BLaER1 treated with 17β-estradiol and CSF1 and Interleukin-3, amounts not matched to agents 10 nM and 100 nM (cell line): ENCODE results near the gene ARAP3.
"Not testable (repeated sequence)": the region's sequence is repeated elsewhere in the genome, so short reads cannot be mapped to it uniquely, and the experiment has no call there.

Source experiments
- H3K27ac ChIP-seq, 11 experiments: shearing (Covaris generic); formaldehyde crosslinking; 2 replicates each; pipeline ENCODE4 v1.8.1; 2022
- H3K27me3 ChIP-seq, 11 experiments: shearing (Covaris generic); formaldehyde crosslinking; 2 replicates each; pipeline ENCODE4 v1.8.1; 2022
- H3K36me3 ChIP-seq, 11 experiments: shearing (Covaris generic); formaldehyde crosslinking; 2 replicates each; pipeline ENCODE4 v1.8.1; 2022
- H3K4me1 ChIP-seq, 10 experiments: shearing (Covaris generic); formaldehyde crosslinking; 2 replicates each; pipeline ENCODE4 v1.8.1; 2022
- H3K4me2 ChIP-seq, 11 experiments: shearing (Covaris generic); formaldehyde crosslinking; 2 replicates each; pipeline ENCODE4 v1.8.1; 2022
- H3K4me3 ChIP-seq, 10 experiments: shearing (Covaris generic); formaldehyde crosslinking; 2 replicates each; pipeline ENCODE4 v1.8.1; 2022
- H3K9ac ChIP-seq, 11 experiments: shearing (Covaris generic); formaldehyde crosslinking; 2 replicates each; pipeline ENCODE4 v1.8.1; 2022
- H3K9me3 ChIP-seq, 11 experiments: shearing (Covaris generic); formaldehyde crosslinking; replicated peaks in 1 of 11; 2 replicates each; pipeline ENCODE4 v1.8.1; 2022
- H4K20me1 ChIP-seq, 11 experiments: shearing (Covaris generic); formaldehyde crosslinking; 2 replicates each; pipeline ENCODE4 v1.8.1; 2022
- Cebpa-rat ChIP-seq, 11 experiments: shearing (Covaris generic); IDR thresholded peaks; 2 replicates each; pipeline ENCODE4 v1.8.1; 2022

ARAP3 gene

GRCh38 chr5:141615991-141616720, 65.9 kb downstream of the ARAP3 start:
- Histone ChIP-seq H3K9ac (peak overlapping the region; percentile 88 to 98 (median 97); a peak in 21 of 22 replicates), H4K20me1 (peaks cover 0 to 57% (median 25%) of the 10 kb centered on the region in 11 experiments; a peak in 14 of 22 replicates), H3K4me2 (peak overlapping the region; percentile 76 to 95 (median 89)), H3K36me3 (peaks cover 15 to 74% (median 42%) of the 10 kb centered on the region in 11 experiments), H3K9me3 (peaks cover 0 to 8% (median 2%) of the 10 kb centered on the region in 11 experiments; a peak in 8 of 22 replicates), H3K4me1 (peaks cover 49 to 76% (median 59%) of the 10 kb centered on the region in 10 experiments), H3K4me3 (peak overlapping the region; percentile 77 to 99 (median 96)), H3K27ac (peak overlapping the region in 10 of 11 experiments; percentile 85 to 95 (median 94); a peak in 19 of 22 replicates), H3K27me3 (no peaks in the 10 kb centered on the region)
- no peak for TF ChIP-seq Cebpa-rat (IDR thresholded peaks at IDR 0.05)

GRCh38 chr5:141613344-141613743, 68.7 kb downstream of the ARAP3 start:
- Histone ChIP-seq H3K4me2 (peak overlapping the region; percentile 76 to 95 (median 89)), H3K4me3 (peak overlapping the region in 4 of 10 experiments; percentile 18 to 98 (median 98); a peak in 5 of 20 replicates), H3K4me1 (peaks cover 72 to 90% (median 81%) of the 10 kb centered on the region in 10 experiments), H3K27me3 (no peaks in the 10 kb centered on the region), H3K9ac (peak overlapping the region in 6 of 11 experiments; percentile 41 to 71 (median 65); a peak in 9 of 22 replicates), H4K20me1 (peaks cover 0 to 53% (median 25%) of the 10 kb centered on the region in 11 experiments; a peak in 14 of 22 replicates), H3K27ac (peak overlapping the region in 10 of 11 experiments; percentile 57 to 94 (median 68); a peak in 14 of 22 replicates), H3K36me3 (peaks cover 0 to 79% (median 42%) of the 10 kb centered on the region in 11 experiments; a peak in 19 of 22 replicates), H3K9me3 (peaks cover 0 to 22% (median 14%) of the 10 kb centered on the region in 11 experiments; a peak in 12 of 22 replicates)
- no peak for TF ChIP-seq Cebpa-rat (IDR thresholded peaks at IDR 0.05)

- TF ChIP-seq Cebpa-rat (IDR thresholded peaks at IDR 0.05) = no peak
- peaks cover 91 to 100% (median 100%) of the 10 kb centered on the region in 10 experiments for H3K4me1 ChIP-seq
- H3K9me3 ChIP-seq = peaks cover 0 to 22% (median 14%) of the 10 kb centered on the region in 11 experiments; a peak in 12 of 22 replicates
- H3K4me2 ChIP-seq = peak overlapping the region; percentile 34 to 95 (median 89)
- peaks cover 0 to 32% (median 15%) of the 10 kb centered on the region in 11 experiments; a peak in 14 of 22 replicates for H4K20me1 ChIP-seq
- H3K4me3 ChIP-seq = peak overlapping the region in 7 of 10 experiments; percentile 2 to 54 (median 21); a peak in 7 of 20 replicates
- peak overlapping the region in 6 of 11 experiments; percentile 24 to 58 (median 46); a peak in 8 of 22 replicates for H3K9ac ChIP-seq
- H3K36me3 ChIP-seq = peaks cover 0 to 77% (median 42%) of the 10 kb centered on the region in 11 experiments; a peak in 19 of 22 replicates
- H3K27me3 ChIP-seq = no peaks in the 10 kb centered on the region
- peak overlapping the region in 10 of 11 experiments; percentile 45 to 94 (median 92); a peak in 20 of 22 replicates for H3K27ac ChIP-seq
These were observed 70.7 kb downstream of the ARAP3 start for GRCh38 chr5:141611289-141611688.

- peak overlapping the region in 10 of 11 experiments; percentile 6 to 94 (median 92); a peak in 17 of 22 replicates for H3K27ac ChIP-seq
- H4K20me1 ChIP-seq = peaks cover 0 to 22% (median 4%) of the 10 kb centered on the region in 11 experiments; a peak in 10 of 22 replicates
- peaks cover 0 to 63% (median 38%) of the 10 kb centered on the region in 11 experiments; a peak in 19 of 22 replicates for H3K36me3 ChIP-seq
- peak overlapping the region; percentile 81 to 96 (median 91); a peak in 21 of 22 replicates for H3K4me2 ChIP-seq
- peaks cover 0 to 22% (median 14%) of the 10 kb centered on the region in 11 experiments; a peak in 12 of 22 replicates for H3K9me3 ChIP-seq
- peak overlapping the region in 4 of 11 experiments; percentile 15 to 75 (median 48); a peak in 4 of 22 replicates for H3K9ac ChIP-seq
- not testable (repeated sequence) for H3K27me3 ChIP-seq
- 0 out of 20 replicates have a peak overlapping the region, but pooled peaks of 1 of the 10 experiments have one; percentile 38 for H3K4me3 ChIP-seq
- peaks cover 87 to 99% (median 97%) of the 10 kb centered on the region in 10 experiments for H3K4me1 ChIP-seq
These were observed 72.1 kb downstream of the ARAP3 start for GRCh38 chr5:141609921-141610320.

- peak overlapping the region; percentile 81 to 96 (median 91); a peak in 21 of 22 replicates for H3K4me2 ChIP-seq
- H4K20me1 ChIP-seq = peaks cover 0 to 14% (median 0%) of the 10 kb centered on the region in 11 experiments; a peak in 9 of 22 replicates
- TF ChIP-seq Cebpa-rat (IDR thresholded peaks at IDR 0.05) = no peak
- peak overlapping the region; percentile 11 to 94 (median 91); a peak in 19 of 22 replicates for H3K27ac ChIP-seq
- peaks cover 90 to 99% (median 97%) of the 10 kb centered on the region in 10 experiments for H3K4me1 ChIP-seq
- no peak overlapping the region; a peak in 1 of 20 replicates for H3K4me3 ChIP-seq
- peak overlapping the region in 10 of 11 experiments; percentile 30 to 82 (median 74); a peak in 16 of 22 replicates for H3K9ac ChIP-seq
- H3K36me3 ChIP-seq = peaks cover 0 to 58% (median 37%) of the 10 kb centered on the region in 11 experiments; a peak in 19 of 22 replicates
- peaks cover 0 to 22% (median 14%) of the 10 kb centered on the region in 11 experiments; a peak in 12 of 22 replicates for H3K9me3 ChIP-seq
- H3K27me3 ChIP-seq = no peaks in the 10 kb centered on the region
These were observed 73.0 kb downstream of the ARAP3 start for GRCh38 chr5:141609044-141609443.

GRCh38 chr5:141608557-141608956, 73.5 kb downstream of the ARAP3 start:
- Histone ChIP-seq H3K9me3 (peaks cover 0 to 22% (median 14%) of the 10 kb centered on the region in 11 experiments; a peak in 12 of 22 replicates), H3K9ac (peak overlapping the region; percentile 33 to 82 (median 75); a peak in 19 of 22 replicates), H3K27me3 (no peaks in the 10 kb centered on the region), H3K27ac (peak overlapping the region; percentile 10 to 94 (median 91); a peak in 21 of 22 replicates), H4K20me1 (peaks cover 0 to 13% (median 0%) of the 10 kb centered on the region in 11 experiments; a peak in 5 of 22 replicates), H3K4me1 (peaks cover 91 to 99% (median 97%) of the 10 kb centered on the region in 10 experiments), H3K36me3 (peaks cover 0 to 62% (median 39%) of the 10 kb centered on the region in 11 experiments; a peak in 19 of 22 replicates), H3K4me2 (peak overlapping the region; percentile 81 to 96 (median 91)), H3K4me3 (peak overlapping the region in 2 of 10 experiments; percentile 12 to 22; a peak in 1 of 20 replicates)
- TF ChIP-seq Cebpa-rat (IDR thresholded peaks at IDR 0.05) = no peak

GRCh38 chr5:141608046-141608445, 74.0 kb downstream of the ARAP3 start:
- peak overlapping the region; percentile 81 to 96 (median 91) for H3K4me2 ChIP-seq
- H3K4me3 ChIP-seq = peak overlapping the region in 3 of 10 experiments; percentile 6 to 22 (median 12); a peak in 5 of 20 replicates
- peak overlapping the region; percentile 10 to 94 (median 91); a peak in 21 of 22 replicates for H3K27ac ChIP-seq

More at GRCh38 chr5:141608046-141608445, 74.0 kb downstream of the ARAP3 start:
- Histone ChIP-seq H3K9me3 (peaks cover 0 to 22% (median 14%) of the 10 kb centered on the region in 11 experiments; a peak in 12 of 22 replicates), H3K27me3 (no peaks in the 10 kb centered on the region), H3K9ac (peak overlapping the region; percentile 33 to 82 (median 75); a peak in 20 of 22 replicates), H3K4me1 (peaks cover 92 to 99% (median 97%) of the 10 kb centered on the region in 10 experiments), H3K36me3 (peaks cover 0 to 62% (median 38%) of the 10 kb centered on the region in 11 experiments; a peak in 19 of 22 replicates), H4K20me1 (peaks cover 0 to 12% (median 0%) of the 10 kb centered on the region in 11 experiments; a peak in 5 of 22 replicates)
- no peak for TF ChIP-seq Cebpa-rat (IDR thresholded peaks at IDR 0.05)
